Ovary (tissue), 9 donors: ENCODE measurements around the gene IPP. TPM values are rescaled to one million over a fixed set of nuclear protein-coding genes. Genes with fewer than 3 reads are reported as not detected.

Experiments
- DNase-seq, 5 donors: peaks; one replicate each; pipeline ENCODE4 v3.0.0-alpha.2; 2019 to 2020
- H3K27ac ChIP-seq, 2 donors: fragments of 200-600 bp; one replicate each; pipeline versions ENCODE4 v1.5.1 to v1.8.0; 2019 to 2022
- H3K27me3 ChIP-seq: fragments of 200-600 bp; one replicate; pipeline ENCODE4 v1.8.0; 2022
- H3K36me3 ChIP-seq: fragments of 200-600 bp; sonication (generic); one replicate; pipeline ENCODE4 v1.5.1; 2019
- H3K4me1 ChIP-seq: one replicate; pipeline ENCODE4 v1.8.1; 2013; ENCODE audit warnings: mild to moderate bottlenecking, moderate library complexity; ENCODE audit not compliant: insufficient read depth
- H3K4me3 ChIP-seq: fragments of 200-600 bp; sonication (generic); one replicate; pipeline ENCODE4 v1.5.1; 2017
- H3K9me3 ChIP-seq, 2 donors: fragments of 200-600 bp in 1 of 2; sonication (generic) in 1 of 2; one replicate each; pipeline versions ENCODE4 v1.5.1 to v1.8.1; 2013 to 2019; ENCODE audit warnings: mild to moderate bottlenecking in 1 of 2, moderate library complexity in 1 of 2
- EP300 ChIP-seq: sonication (generic); formaldehyde crosslinking; IDR thresholded peaks from one replicate; pipeline ENCODE4 v1.6.1; 2017; ENCODE audit warnings: antibody characterized with exemption
- POLR2A ChIP-seq: fragments of 450-650 bp; IDR thresholded peaks from one replicate; pipeline ENCODE4 v1.6.1; 2017; ENCODE audit warnings: antibody characterized with exemption, mild to moderate bottlenecking, moderate library complexity
- WGBS, 3 donors: extraction: QIAGEN DNeasy Blood & Tissue Kit in 1 of 3; methylation state at CpG; one replicate each; pipeline versions ENCODE4 v1.1.5 to v1.1.7; 2013 to 2017; 5-methylcytosine and 5-hydroxymethylcytosine counted together
- intact Hi-C, 4 donors: fragments of 100-400 bp; cut with DNase I; formaldehyde crosslinking; loops; one replicate each; pipeline versions ENCODE4 v1.11.0 to v1.15.1; 2022 to 2023
- polyA plus RNA-seq, 2 donors: library from polyadenylated mRNA; stranded (reverse); fragments of 200-250 nt in 1 of 2; fragments of 350-450 nt in 1 of 2; fragmentation: Illumina TruSeq in 1 of 2; extraction: RNeasy Lipid Tissue Mini Kit (QIAGEN cat#74804) in 1 of 2; gene quantifications; one replicate each; pipeline ENCODE4 v1.2.3, GENCODE V29; 2013 to 2014
- total RNA-seq, 7 donors: library from RNA; depleted of rRNA in 2 of 7; stranded (reverse); fragments of >200 nt in 2 of 7; fragmentation: NEBNext Ultra II Directional in 3 of 7; extraction: Animal tissue kit (Norgen Biotek cat#: 25700) in 3 of 7; gene quantifications; one replicate each; pipeline versions ENCODE4 v1.1.0 to v1.2.4, GENCODE V29; 2016 to 2023
- TF ChIP-seq, protein P1 (sequence below), 3 donors: fragments of 450-650 bp in 2 of 3; fragments of 200-600 bp in 1 of 3; IDR thresholded peaks; one replicate each; pipeline versions ENCODE4 v1.5.1 to v1.8.0; 2016 to 2022; ENCODE audit warnings: antibody characterized with exemption in 3 of 3, mild to moderate bottlenecking in 1 of 3
- donor health status: DM: no; HTN: no; CAD: no; lungs with moderate emphysema.
- donor health status: DM: no; HTN: no; CAD: no.
- donor health status: Bipolar disorder and iron deficiency.
- donor health status: DM: yes; HTN: yes; CAD: no.
- donor health status: DM: no; HTN: no; CAD: no.
- donor health status: DM: yes; HTN: yes; CAD: no.

IPP gene
- total and polyA plus RNA-seq, 9 donors, result 7.7 to 23.8 (median 19.1) TPM

DNA sequence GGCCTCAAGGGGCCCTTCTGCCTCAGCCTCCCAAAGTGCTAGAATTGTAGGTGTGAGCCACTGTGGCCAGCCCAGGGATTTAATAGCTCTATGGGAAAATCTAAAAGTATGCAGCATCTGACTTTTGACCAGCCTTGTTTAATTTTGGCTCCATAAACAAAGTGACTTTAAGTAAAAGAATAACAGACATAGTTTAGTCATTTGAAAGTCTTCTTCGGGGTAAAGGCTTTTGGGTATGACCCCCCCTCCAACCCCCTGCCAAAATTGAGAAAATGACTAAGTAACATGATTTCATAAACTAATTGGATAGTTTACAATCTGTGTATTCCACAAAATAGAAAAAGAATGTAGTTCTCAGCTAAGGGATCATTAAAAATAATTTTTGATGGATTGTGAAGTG is 81.1 kb downstream of the IPP start:
- TF ChIP-seq EP300 (no peak), POLR2A (no peak)
- TF ChIP-seq, protein P1, sequence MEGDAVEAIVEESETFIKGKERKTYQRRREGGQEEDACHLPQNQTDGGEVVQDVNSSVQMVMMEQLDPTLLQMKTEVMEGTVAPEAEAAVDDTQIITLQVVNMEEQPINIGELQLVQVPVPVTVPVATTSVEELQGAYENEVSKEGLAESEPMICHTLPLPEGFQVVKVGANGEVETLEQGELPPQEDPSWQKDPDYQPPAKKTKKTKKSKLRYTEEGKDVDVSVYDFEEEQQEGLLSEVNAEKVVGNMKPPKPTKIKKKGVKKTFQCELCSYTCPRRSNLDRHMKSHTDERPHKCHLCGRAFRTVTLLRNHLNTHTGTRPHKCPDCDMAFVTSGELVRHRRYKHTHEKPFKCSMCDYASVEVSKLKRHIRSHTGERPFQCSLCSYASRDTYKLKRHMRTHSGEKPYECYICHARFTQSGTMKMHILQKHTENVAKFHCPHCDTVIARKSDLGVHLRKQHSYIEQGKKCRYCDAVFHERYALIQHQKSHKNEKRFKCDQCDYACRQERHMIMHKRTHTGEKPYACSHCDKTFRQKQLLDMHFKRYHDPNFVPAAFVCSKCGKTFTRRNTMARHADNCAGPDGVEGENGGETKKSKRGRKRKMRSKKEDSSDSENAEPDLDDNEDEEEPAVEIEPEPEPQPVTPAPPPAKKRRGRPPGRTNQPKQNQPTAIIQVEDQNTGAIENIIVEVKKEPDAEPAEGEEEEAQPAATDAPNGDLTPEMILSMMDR (IDR thresholded peaks at IDR 0.05), result no peak
- intact Hi-C loops, result no loop called here
- no peak for DNase-seq
- Histone ChIP-seq H3K4me1 (peaks cover 7% of the 10 kb centered on the region), H3K27ac (no peak overlapping the region), H3K9me3 (no peaks in the 10 kb centered on the region), H3K4me3 (no peak overlapping the region), H3K36me3 (no peaks in the 10 kb centered on the region), H3K27me3 (no peaks in the 10 kb centered on the region)
- WGBS, 3 donors, result 6 to 39% (median 37%) methylated on average over 1 of the region's 1 CpG

DNA sequence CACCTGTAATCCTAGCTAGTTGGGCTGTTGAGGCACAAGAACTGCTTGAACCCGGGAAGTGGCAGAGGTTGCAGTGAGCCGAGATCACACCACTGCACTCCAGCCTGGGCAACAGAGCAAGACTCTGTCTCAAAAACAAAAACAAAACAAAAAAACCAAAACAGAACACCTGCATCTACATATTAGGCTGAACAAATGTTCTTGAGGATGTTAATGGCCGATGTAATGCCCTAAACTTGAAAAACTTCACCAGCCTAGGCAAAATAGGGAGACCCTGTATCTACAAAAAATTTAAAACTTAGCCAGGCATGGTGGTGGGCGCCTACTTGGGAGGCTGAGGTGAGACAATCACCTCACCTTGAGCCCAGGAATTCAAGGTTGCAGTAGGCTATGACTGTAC is 81.9 kb downstream of the IPP start:
- no peak for TF ChIP-seq EP300
- TF ChIP-seq, protein P1 (IDR thresholded peaks at IDR 0.05), result no peak
- TF ChIP-seq POLR2A, result no peak
- H3K27ac ChIP-seq, result no peak overlapping the region
- peaks cover 7% of the 10 kb centered on the region for H3K4me1 ChIP-seq
- intact Hi-C loops, result no loop called here
- WGBS, 3 donors, result 93 to 98% (median 94%) methylated on average over 4 of the region's 4 CpGs
- no peaks in the 10 kb centered on the region for H3K9me3 ChIP-seq
- DNase-seq, result no peak
- H3K4me3 ChIP-seq, result no peak overlapping the region
- no peaks in the 10 kb centered on the region for H3K27me3 ChIP-seq
- no peaks in the 10 kb centered on the region for H3K36me3 ChIP-seq

DNA sequence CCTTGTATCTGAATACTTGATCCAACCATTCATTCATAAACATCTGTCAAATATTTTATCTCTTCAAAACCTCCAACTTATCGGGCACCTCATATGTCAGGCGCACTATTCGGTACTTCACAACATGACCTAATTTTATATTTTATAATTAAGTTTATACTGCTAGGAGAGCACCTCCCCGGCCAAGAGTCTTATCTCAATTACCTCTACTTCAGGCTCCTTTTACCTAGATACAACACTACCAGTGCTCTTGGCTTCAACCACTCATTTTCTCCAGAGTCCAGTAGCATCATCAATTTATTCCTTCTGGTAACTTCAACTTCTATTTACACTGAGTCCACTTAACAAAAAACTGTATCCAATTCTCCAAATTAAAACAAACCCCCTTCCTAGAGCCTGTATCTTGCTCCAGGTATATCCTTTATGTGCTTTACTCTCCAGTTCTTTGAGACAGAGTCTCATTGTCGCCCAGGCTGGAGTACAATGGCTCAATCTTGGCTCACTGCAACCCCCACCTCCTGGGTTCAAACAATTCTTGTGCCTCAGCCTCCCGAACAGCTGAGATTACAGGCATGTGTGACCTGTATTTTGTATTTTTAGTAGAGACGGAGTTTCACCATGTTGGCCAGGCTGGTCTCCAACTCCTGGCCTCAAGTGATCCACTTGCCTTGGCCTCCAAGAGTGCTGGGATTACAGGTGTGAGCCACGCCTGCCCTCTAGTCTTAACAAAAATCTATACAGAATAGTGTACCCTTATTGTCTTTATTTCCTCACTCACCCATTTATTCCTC is 82.9 kb downstream of the IPP start:
- DNase-seq, result no peak
- no peaks in the 10 kb centered on the region for H3K9me3 ChIP-seq
- H3K4me3 ChIP-seq, result no peak overlapping the region
- no peaks in the 10 kb centered on the region for H3K27me3 ChIP-seq
- intact Hi-C loops, result no loop called here
- no peak overlapping the region for H3K27ac ChIP-seq
- H3K36me3 ChIP-seq, result no peaks in the 10 kb centered on the region
- TF ChIP-seq, protein P1 (IDR thresholded peaks at IDR 0.05), result no peak
- TF ChIP-seq POLR2A, result no peak
- no peak for TF ChIP-seq EP300
- H3K4me1 ChIP-seq, result peaks cover 7% of the 10 kb centered on the region
- WGBS, 3 donors, result 85 to 89% (median 88%) methylated on average over 8 of the region's 8 CpGs

DNA sequence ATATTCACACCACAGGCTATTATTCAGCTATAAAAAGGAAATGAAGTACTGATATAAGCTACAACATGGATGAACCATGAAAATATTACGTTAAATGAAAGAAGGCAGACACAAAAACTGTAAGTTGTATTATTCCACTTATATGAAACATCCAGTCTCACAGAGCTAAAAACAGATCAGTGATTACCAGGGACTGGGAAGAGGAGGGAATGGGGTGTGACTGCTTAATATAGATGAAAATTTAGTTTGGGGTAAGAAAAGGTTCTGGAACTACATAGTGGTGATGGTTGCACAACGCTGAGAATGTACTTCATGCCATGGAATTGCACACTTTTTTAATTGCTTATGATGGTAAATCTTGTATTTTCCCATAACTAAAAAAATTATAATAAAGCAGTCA is 83.6 kb downstream of the IPP start:
- 84% methylated on average over 2 of the region's 2 CpGs for WGBS, 3 donors
- Histone ChIP-seq H3K4me3 (no peak overlapping the region), H3K36me3 (no peaks in the 10 kb centered on the region), H3K4me1 (peaks cover 7% of the 10 kb centered on the region), H3K27ac (no peak overlapping the region), H3K9me3 (no peaks in the 10 kb centered on the region), H3K27me3 (no peaks in the 10 kb centered on the region)
- TF ChIP-seq POLR2A (no peak), EP300 (no peak)
- TF ChIP-seq, protein P1 (IDR thresholded peaks at IDR 0.05), result no peak
- no peak for DNase-seq
- intact Hi-C loops, result no loop called here
